SK-N-DZ (cell line): ENCODE results near the gene PTGES2. TPM values are rescaled to one million over a fixed set of nuclear protein-coding genes. Genes with fewer than 3 reads are reported as not detected.

Experiments
- DNase-seq: peaks from one replicate; pipeline ENCODE4 v3.0.0-alpha.2; 2015; ENCODE audit warnings: low spot score
- polyA plus RNA-seq, 2 experiments: library from polyadenylated mRNA; depleted of rRNA; stranded (reverse); fragments of >200 nt; gene quantifications; 2 replicates each; pipeline ENCODE4 v1.2.3, GENCODE V29; 2014

Gene PTGES2
- 61.7 and 69.6 TPM in 2 replicates for polyA plus RNA-seq (2014; cell fraction: cytosol; rRNA removed)
- polyA plus RNA-seq (2014; cell fraction: nucleus; rRNA removed), result 159 and 165 TPM in 2 replicates

GRCh38 chr9:128127568-128127989 lies at the start of gene PTGES2:
TSS of gene PTGES2 (minus strand) at chr9:128127729. CDS start at chr9:128127717, 12 bp downstream.
- peak; percentile 87 for DNase-seq

GRCh38 chr9:128175726-128176125 lies 48.2 kb upstream of the PTGES2 start:
- no peak for DNase-seq

- DNase-seq, result no peak
Measured at GRCh38 chr9:128175102-128175563, 47.6 kb upstream of the PTGES2 start.

- DNase-seq, result no peak
Measured at GRCh38 chr9:128174062-128174461, 46.5 kb upstream of the PTGES2 start.

- no peak for DNase-seq
Measured at GRCh38 chr9:128169925-128170324, 42.4 kb upstream of the PTGES2 start.

- no peak for DNase-seq
Measured at GRCh38 chr9:128169492-128169891, 42.0 kb upstream of the PTGES2 start.

- DNase-seq, result no peak
Measured at GRCh38 chr9:128168731-128169308, 41.3 kb upstream of the PTGES2 start.

- no peak for DNase-seq
Measured at GRCh38 chr9:128167209-128167608, 39.7 kb upstream of the PTGES2 start.

- DNase-seq, result no peak
Measured at GRCh38 chr9:128166169-128166568, 38.6 kb upstream of the PTGES2 start.

GRCh38 chr9:128164307-128164885 lies 36.9 kb upstream of the PTGES2 start:
- DNase-seq, result no peak

GRCh38 chr9:128163523-128164306 lies 36.2 kb upstream of the PTGES2 start:
- no peak for DNase-seq

GRCh38 chr9:128163027-128163515 lies 35.5 kb upstream of the PTGES2 start:
- DNase-seq, result no peak

GRCh38 chr9:128162215-128163026 lies 34.9 kb upstream of the PTGES2 start:
- no peak for DNase-seq

GRCh38 chr9:128161215-128161902 lies 33.8 kb upstream of the PTGES2 start:
- DNase-seq, result no peak

GRCh38 chr9:128160603-128160987 lies 33.1 kb upstream of the PTGES2 start:
- DNase-seq, result no peak

- peak; percentile 91 for DNase-seq
Measured at GRCh38 chr9:128159784-128160602, 32.5 kb upstream of the PTGES2 start, which contains the start of gene BBLN. TSS of gene BBLN (plus strand) at chr9:128160265. CDS start at chr9:128160408, 143 bp downstream.

GRCh38 chr9:128159522-128159783 lies 31.9 kb upstream of the PTGES2 start:
- DNase-seq, result no peak

GRCh38 chr9:128155736-128156500 lies 28.4 kb upstream of the PTGES2 start:
- no peak for DNase-seq

- no peak for DNase-seq
Measured at GRCh38 chr9:128153947-128154695, 26.6 kb upstream of the PTGES2 start.
